Measurements from ENCODE around the gene PHKA2.

PHKA2 gene

GRCh38 chrX:18875256-18875878, 108.5 kb downstream of the PHKA2 start:
- Histone ChIP-seq H3K27me3 (ENCODE audit: insufficient read depth, low read depth) (no peaks in the 10 kb centered on the region), H3K4me2 (no peak overlapping the region), H3K4me1 (ENCODE audit: low read depth, poor library complexity, severe bottlenecking) (no peaks in the 10 kb centered on the region), H2AFZ (ENCODE audit: low read depth) (no peak overlapping the region), H3K79me2 (ENCODE audit: insufficient read depth, low read depth) (no peaks in the 10 kb centered on the region), H3K27ac (no peak overlapping the region), H4K20me1 (ENCODE audit: insufficient read depth) (no peaks in the 10 kb centered on the region), H3K9ac (no peak overlapping the region), H3K4me3 (IDR thresholded peaks at IDR 0.05; ENCODE audit: insufficient read depth, low read depth, low read length) (no peak overlapping the region), H3K36me3 (ENCODE audit: insufficient read depth) (no peaks in the 10 kb centered on the region)
- no peak for TF ChIP-seq CTCF (conservative IDR thresholded peaks at IDR 0.05; ENCODE audit: low read depth, low read length)

GRCh38 chrX:18874560-18875255, 109.2 kb downstream of the PHKA2 start:
- no peaks in the 10 kb centered on the region for H4K20me1 ChIP-seq (ENCODE audit: insufficient read depth)
- no peak overlapping the region for H3K9ac ChIP-seq
- no peak overlapping the region for H3K4me3 ChIP-seq (IDR thresholded peaks at IDR 0.05; ENCODE audit: insufficient read depth, low read depth, low read length)
- H3K27ac ChIP-seq = no peak overlapping the region
- no peaks in the 10 kb centered on the region for H3K36me3 ChIP-seq (ENCODE audit: insufficient read depth)
- no peak for TF ChIP-seq CTCF (conservative IDR thresholded peaks at IDR 0.05; ENCODE audit: low read depth, low read length)
- no peaks in the 10 kb centered on the region for H3K79me2 ChIP-seq (ENCODE audit: insufficient read depth, low read depth)
- H3K4me1 ChIP-seq (ENCODE audit: low read depth, poor library complexity, severe bottlenecking) = no peaks in the 10 kb centered on the region
- no peak overlapping the region for H3K4me2 ChIP-seq
- H2AFZ ChIP-seq (ENCODE audit: low read depth) = no peak overlapping the region
- H3K27me3 ChIP-seq (ENCODE audit: insufficient read depth, low read depth) = no peaks in the 10 kb centered on the region

- Histone ChIP-seq H2AFZ (ENCODE audit: low read depth) (no peak overlapping the region), H3K79me2 (ENCODE audit: insufficient read depth, low read depth) (no peaks in the 10 kb centered on the region), H3K27ac (no peak overlapping the region), H3K36me3 (ENCODE audit: insufficient read depth) (no peaks in the 10 kb centered on the region), H4K20me1 (ENCODE audit: insufficient read depth) (no peaks in the 10 kb centered on the region), H3K27me3 (ENCODE audit: insufficient read depth, low read depth) (no peaks in the 10 kb centered on the region), H3K4me2 (no peak overlapping the region), H3K4me3 (IDR thresholded peaks at IDR 0.05; ENCODE audit: insufficient read depth, low read depth, low read length) (no peak overlapping the region), H3K9ac (no peak overlapping the region), H3K4me1 (ENCODE audit: low read depth, poor library complexity, severe bottlenecking) (no peaks in the 10 kb centered on the region)
- no peak for TF ChIP-seq CTCF (conservative IDR thresholded peaks at IDR 0.05; ENCODE audit: low read depth, low read length)
These were observed 110.1 kb downstream of the PHKA2 start for GRCh38 chrX:18873836-18874235.

GRCh38 chrX:18873189-18873791, 110.6 kb downstream of the PHKA2 start:
- no peaks in the 10 kb centered on the region for H3K4me1 ChIP-seq (ENCODE audit: low read depth, poor library complexity, severe bottlenecking)
- H3K36me3 ChIP-seq (ENCODE audit: insufficient read depth) = no peaks in the 10 kb centered on the region
- H3K4me3 ChIP-seq (IDR thresholded peaks at IDR 0.05; ENCODE audit: insufficient read depth, low read depth, low read length) = no peak overlapping the region
- no peak for TF ChIP-seq CTCF (conservative IDR thresholded peaks at IDR 0.05; ENCODE audit: low read depth, low read length)
- no peak overlapping the region for H3K27ac ChIP-seq
- no peaks in the 10 kb centered on the region for H3K27me3 ChIP-seq (ENCODE audit: insufficient read depth, low read depth)
- H4K20me1 ChIP-seq (ENCODE audit: insufficient read depth) = no peaks in the 10 kb centered on the region
- no peak overlapping the region for H3K4me2 ChIP-seq
- no peak overlapping the region for H3K9ac ChIP-seq
- H3K79me2 ChIP-seq (ENCODE audit: insufficient read depth, low read depth) = no peaks in the 10 kb centered on the region
- H2AFZ ChIP-seq (ENCODE audit: low read depth) = no peak overlapping the region
